Uterus (tissue), 2 donors: ENCODE results near the gene ENDOD1.

Experiments used
- POLR2A ChIP-seq, 2 donors: fragments of 450-650 bp; IDR thresholded peaks; one replicate each; pipeline ENCODE4 v1.6.1; 2016; ENCODE audit warnings: antibody characterized with exemption in 2 of 2, mild to moderate bottlenecking in 1 of 2, moderate library complexity in 1 of 2
- TF ChIP-seq, protein P1 (sequence below), 4 experiments: fragments of 200-600 bp in 2 of 4; fragments of 450-650 bp in 2 of 4; sonication (generic) in 2 of 4; IDR thresholded peaks; one replicate each; pipeline ENCODE4 v1.5.1; 2016 to 2019; ENCODE audit warnings: antibody characterized with exemption in 4 of 4, mild to moderate bottlenecking in 2 of 4, moderate library complexity in 1 of 4

DNA sequence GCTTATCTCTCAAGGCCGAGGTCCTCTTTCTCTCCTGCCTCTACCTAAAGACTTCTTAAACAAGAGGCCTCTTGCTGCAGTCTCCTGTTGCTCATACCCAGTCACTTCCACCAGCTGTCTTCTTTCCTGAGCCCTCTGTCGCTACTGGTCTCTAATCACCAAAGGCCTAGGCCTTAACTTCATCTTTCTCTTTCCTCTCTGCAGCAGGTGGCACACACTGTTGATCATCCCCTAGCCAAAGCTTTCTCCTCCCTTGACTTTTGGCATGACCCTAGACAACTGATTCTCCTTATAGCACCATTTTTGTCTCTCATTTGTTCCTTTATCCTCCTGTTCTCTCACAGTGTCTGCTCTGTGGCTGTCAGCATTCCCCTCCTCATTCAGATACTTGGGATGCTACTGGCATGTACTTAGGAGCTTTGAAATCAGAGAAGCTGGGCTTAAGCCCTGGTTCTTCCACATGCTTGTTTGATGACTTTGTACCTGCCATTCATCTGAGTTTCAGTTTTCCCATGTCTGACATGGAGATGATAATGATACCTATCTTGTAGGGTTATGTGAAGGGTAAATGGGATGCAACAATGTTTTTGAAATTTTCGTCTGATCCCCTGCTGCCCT is 22.4 kb downstream of the ENDOD1 start:
- TF ChIP-seq, protein P1, sequence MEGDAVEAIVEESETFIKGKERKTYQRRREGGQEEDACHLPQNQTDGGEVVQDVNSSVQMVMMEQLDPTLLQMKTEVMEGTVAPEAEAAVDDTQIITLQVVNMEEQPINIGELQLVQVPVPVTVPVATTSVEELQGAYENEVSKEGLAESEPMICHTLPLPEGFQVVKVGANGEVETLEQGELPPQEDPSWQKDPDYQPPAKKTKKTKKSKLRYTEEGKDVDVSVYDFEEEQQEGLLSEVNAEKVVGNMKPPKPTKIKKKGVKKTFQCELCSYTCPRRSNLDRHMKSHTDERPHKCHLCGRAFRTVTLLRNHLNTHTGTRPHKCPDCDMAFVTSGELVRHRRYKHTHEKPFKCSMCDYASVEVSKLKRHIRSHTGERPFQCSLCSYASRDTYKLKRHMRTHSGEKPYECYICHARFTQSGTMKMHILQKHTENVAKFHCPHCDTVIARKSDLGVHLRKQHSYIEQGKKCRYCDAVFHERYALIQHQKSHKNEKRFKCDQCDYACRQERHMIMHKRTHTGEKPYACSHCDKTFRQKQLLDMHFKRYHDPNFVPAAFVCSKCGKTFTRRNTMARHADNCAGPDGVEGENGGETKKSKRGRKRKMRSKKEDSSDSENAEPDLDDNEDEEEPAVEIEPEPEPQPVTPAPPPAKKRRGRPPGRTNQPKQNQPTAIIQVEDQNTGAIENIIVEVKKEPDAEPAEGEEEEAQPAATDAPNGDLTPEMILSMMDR (IDR thresholded peaks at IDR 0.05), result no peak
- no peak for TF ChIP-seq POLR2A (IDR thresholded peaks at IDR 0.05)
